Natural killer cell treated with Interleukin-12 subunit alpha and Interleukin-12 subunit beta and Interleukin-15 and Interleukin-18, amount 100 ng/mL, for 72 hours (primary cell): ENCODE data around the gene KCNIP2. TPM values are rescaled to one million over a fixed set of nuclear protein-coding genes. Genes with fewer than 3 reads are reported as not detected.
A peak's percentile ranks its signal among the peaks of the same experiment; 100 is the strongest.

Source experiments
- ATAC-seq, 2 donors: fragments of 150-1000 bp; cut with Tn5 transposase in 1 of 2; sonication (Bioruptor Pico), chemical (Tn5 transposase) in 1 of 2; 2 replicates each; pipeline ENCODE4 v1.10.0; 2021
- DNase-seq: peaks from one replicate; pipeline ENCODE4 v3.0.0; 2022; ENCODE audit warnings: low spot score
- H3K27ac Mint-ChIP-seq, 2 donors: 1 replicate in 1 of 2; 2 replicates in 1 of 2; pipeline ENCODE4 v1.8.0; 2022; ENCODE audit warnings: mixed read lengths in 2 of 2, mild to moderate bottlenecking in 1 of 2, moderate library complexity in 1 of 2
- H3K27me3 Mint-ChIP-seq, 2 donors: 1 replicate in 1 of 2; 2 replicates in 1 of 2; pipeline ENCODE4 v1.8.0; 2022; ENCODE audit warnings: mixed read lengths in 2 of 2
- H3K36me3 Mint-ChIP-seq: one replicate; pipeline ENCODE4 v1.8.0; 2022; ENCODE audit warnings: mixed read lengths
- H3K4me1 Mint-ChIP-seq, 2 donors: 1 replicate in 1 of 2; 2 replicates in 1 of 2; pipeline ENCODE4 v1.8.0; 2022; ENCODE audit warnings: low read depth in 2 of 2, mixed read lengths in 2 of 2, mild to moderate bottlenecking in 1 of 2
- H3K4me3 Mint-ChIP-seq: one replicate; pipeline ENCODE4 v1.8.0; 2022; ENCODE audit warnings: mixed read lengths
- H3K9me3 Mint-ChIP-seq: 2 replicates; pipeline ENCODE4 v1.8.0; 2022; ENCODE audit warnings: mixed read lengths
- total RNA-seq, 2 donors: library from RNA; stranded (reverse); gene quantifications; one replicate each; pipeline ENCODE4 v1.2.3, GENCODE V29; 2022

Gene KCNIP2
- total RNA-seq, 2 donors from 2014 or later: 2.2 to 6.8 TPM

DNA sequence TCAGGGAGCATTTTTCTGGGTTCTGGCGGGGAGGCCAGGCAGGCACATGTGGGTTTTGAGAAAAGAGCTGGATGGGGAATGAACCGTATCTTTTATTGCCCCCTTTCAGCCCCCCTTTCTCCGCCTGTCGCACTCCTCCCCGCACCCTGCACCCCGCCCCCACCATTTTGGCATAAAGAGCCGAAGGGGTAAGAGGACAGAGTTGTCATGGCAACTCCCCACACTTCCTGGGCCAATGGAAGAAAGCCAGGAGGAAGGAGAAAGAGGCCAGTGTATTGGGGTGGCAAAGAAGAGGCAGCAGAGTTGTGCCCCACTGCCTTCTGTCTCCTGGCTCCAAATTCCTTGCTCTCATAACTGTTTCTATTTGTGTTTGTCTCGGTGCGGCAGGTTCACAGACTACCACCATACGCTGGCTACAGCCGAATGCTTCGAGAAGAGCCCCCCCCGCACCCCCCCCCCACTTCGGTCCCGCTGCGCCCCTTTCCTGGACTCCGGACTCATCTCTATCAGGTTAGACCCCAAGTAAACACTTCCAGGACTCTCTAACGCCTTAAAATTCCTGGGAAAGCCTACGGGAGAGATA, 3.4 kb downstream of the KCNIP2 start:
- H3K4me3 Mint-ChIP-seq: peak overlapping the region; percentile 90
- no peaks in the 10 kb centered on the region for H3K36me3 Mint-ChIP-seq
- H3K4me1 Mint-ChIP-seq: peaks cover 32 to 36% of the 10 kb centered on the region in 2 donors
- no peaks in the 10 kb centered on the region for H3K9me3 Mint-ChIP-seq
- peaks cover 6 to 12% of the 10 kb centered on the region in 2 donors for H3K27me3 Mint-ChIP-seq
- DNase-seq (peak; percentile 40), ATAC-seq (no peak)
- peak overlapping the region; percentile 24 to 91 for H3K27ac Mint-ChIP-seq

DNA sequence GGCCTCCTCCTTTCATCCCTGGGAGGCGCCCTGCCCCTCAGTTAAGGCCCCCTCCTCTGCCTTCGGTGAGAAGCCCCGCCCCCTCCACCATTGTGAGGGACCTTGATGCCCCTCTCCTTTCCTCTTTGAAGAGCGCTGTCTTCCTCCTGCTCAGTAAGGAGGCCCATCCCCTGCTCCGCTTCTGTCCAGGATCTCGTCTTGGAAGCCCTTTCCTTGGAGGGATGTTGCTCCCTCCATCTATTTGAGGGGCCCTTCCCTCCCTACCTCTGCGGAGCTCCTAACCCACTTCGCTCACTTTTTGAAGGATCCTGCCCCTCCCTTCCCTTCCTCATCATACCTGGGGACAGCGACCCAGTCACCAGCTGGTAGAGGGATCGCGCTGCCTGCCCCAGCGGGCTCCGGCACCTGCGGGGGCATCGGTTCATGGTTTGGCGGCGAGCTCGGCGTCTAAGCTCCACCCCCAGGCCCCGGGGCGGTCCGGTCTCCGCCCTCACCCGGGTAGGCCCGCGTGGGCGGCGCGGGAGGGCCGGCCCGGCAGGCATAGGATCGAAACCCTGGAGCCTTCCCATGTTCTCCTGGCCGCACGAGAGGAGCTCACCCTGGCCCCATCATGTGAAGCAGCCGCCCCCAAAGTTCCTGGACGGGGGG, 4.1 kb downstream of the KCNIP2 start:
- Mint-ChIP-seq H3K4me1 (peaks cover 37 to 41% of the 10 kb centered on the region in 2 donors), H3K4me3 (peak overlapping the region; percentile 90), H3K9me3 (no peaks in the 10 kb centered on the region), H3K36me3 (no peaks in the 10 kb centered on the region), H3K27me3 (peaks cover 6 to 12% of the 10 kb centered on the region in 2 donors), H3K27ac (no peak overlapping the region)
- DNase-seq (peak; percentile 84), ATAC-seq (peak; percentile 83 to 87)

DNA sequence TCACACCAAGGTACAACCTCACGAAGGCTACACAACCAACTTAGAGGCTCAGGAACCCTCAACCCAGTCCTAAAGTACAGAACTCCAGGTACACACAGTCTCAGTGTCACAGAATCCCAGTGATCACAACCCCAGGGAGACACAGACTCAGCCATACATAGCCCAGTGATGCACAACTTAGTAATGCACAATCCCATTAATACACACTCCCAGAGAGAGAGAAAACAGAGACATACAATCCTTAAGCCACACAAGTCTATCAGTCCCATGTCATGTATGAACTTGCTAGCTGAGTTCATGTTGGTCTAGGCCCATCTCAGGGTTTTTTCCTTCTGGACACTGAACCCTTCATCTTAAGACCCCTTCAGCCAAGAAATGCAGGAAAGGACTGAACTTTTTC, 4.6 kb downstream of the KCNIP2 start:
- H3K36me3 Mint-ChIP-seq: no peaks in the 10 kb centered on the region
- no peaks in the 10 kb centered on the region for H3K9me3 Mint-ChIP-seq
- no peak overlapping the region for H3K27ac Mint-ChIP-seq
- ATAC-seq: no peak
- H3K4me3 Mint-ChIP-seq: peak overlapping the region; percentile 90
- peaks cover under 1 to 7% of the 10 kb centered on the region in 2 donors for H3K27me3 Mint-ChIP-seq
- H3K4me1 Mint-ChIP-seq: peaks cover 32 to 38% of the 10 kb centered on the region in 2 donors
- DNase-seq: no peak

DNA sequence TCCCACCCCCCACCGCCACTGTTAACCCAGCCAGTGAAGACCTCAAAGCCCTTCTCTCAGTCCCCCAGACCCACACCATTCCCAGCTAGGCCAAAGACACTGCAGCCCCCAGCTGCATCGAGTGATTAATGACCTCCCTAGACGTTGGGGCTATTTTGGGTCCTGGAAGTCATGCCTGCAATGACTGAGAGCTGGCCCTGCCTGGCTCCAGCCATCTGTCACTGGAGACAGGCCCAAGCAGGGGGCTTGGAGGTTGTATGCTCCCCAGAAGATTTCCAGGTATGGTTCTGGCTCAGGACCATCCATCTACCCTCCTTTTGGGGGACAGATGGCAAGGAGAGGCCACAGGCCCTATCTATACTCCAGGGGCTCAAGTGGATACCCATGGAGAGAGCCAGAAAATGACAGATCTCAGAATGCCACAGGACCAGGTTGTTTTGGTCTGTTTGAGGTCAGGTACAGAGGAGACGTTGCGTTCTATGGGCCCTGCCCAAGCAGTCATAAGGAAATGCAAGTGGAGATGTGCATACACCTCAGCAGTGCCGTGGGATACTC, 5.1 kb downstream of the KCNIP2 start:
- peaks cover 37 to 43% of the 10 kb centered on the region in 2 donors for H3K4me1 Mint-ChIP-seq
- DNase-seq: no peak
- peaks cover 0 to 7% of the 10 kb centered on the region in 2 donors for H3K27me3 Mint-ChIP-seq
- no peaks in the 10 kb centered on the region for H3K9me3 Mint-ChIP-seq
- no peaks in the 10 kb centered on the region for H3K36me3 Mint-ChIP-seq
- H3K27ac Mint-ChIP-seq: no peak overlapping the region
- H3K4me3 Mint-ChIP-seq: peak overlapping the region; percentile 90
- ATAC-seq: no peak

DNA sequence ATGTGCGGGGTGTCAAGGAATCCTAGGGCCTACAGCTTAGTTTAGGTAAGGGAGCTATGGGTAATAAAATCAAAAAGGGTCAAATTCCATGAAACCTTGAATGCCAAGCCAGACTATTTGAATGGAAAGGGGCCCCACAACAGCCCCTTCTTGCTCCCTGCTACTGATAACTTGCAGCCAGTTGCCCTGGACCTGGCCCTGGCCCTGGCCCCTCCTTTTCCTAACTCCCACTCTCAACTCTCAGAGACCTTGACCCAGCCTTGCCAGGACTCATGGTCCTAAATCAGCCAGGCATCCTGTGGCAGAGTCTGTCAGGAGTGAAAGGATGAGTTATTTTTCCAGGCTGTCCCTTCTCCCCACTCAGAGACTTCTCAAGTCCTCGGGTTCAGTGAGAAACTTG, 5.9 kb downstream of the KCNIP2 start:
- Mint-ChIP-seq H3K9me3 (no peaks in the 10 kb centered on the region), H3K36me3 (no peaks in the 10 kb centered on the region)
- DNase-seq: no peak

DNA sequence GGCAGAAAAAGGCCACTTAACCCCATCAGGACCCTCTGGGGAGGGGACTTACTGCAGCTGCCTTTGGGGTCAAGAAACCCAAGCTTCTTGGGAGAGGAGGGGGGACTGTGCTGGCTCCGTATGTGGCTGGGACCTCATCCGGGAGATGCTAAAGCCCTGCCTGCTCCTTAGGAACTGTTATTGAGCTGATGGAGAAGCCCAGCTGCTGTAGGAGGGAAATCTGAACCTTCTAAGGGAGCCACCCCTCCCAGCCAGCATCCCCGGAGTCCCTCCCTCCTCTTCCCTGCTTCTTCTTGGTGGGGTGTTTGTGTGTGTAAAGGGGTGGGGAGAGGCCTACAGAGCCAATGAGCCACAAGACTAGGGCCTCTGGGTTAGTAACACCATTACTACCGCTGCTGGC, 8.2 kb downstream of the KCNIP2 start:
- Mint-ChIP-seq H3K27me3 (no peaks in the 10 kb centered on the region), H3K4me3 (no peak overlapping the region), H3K27ac (no peak overlapping the region), H3K36me3 (no peaks in the 10 kb centered on the region), H3K4me1 (peaks cover 42 to 43% of the 10 kb centered on the region in 2 donors), H3K9me3 (no peaks in the 10 kb centered on the region)
- DNase-seq (no peak), ATAC-seq (no peak)

More for the DNA sequence above, 5.9 kb downstream of the KCNIP2 start:
- H3K4me3 Mint-ChIP-seq: no peak overlapping the region
- H3K27ac Mint-ChIP-seq: no peak overlapping the region
- peaks cover 0 to 4% of the 10 kb centered on the region in 2 donors for H3K27me3 Mint-ChIP-seq
- peaks cover 36 to 41% of the 10 kb centered on the region in 2 donors for H3K4me1 Mint-ChIP-seq
- no peak for ATAC-seq

DNA sequence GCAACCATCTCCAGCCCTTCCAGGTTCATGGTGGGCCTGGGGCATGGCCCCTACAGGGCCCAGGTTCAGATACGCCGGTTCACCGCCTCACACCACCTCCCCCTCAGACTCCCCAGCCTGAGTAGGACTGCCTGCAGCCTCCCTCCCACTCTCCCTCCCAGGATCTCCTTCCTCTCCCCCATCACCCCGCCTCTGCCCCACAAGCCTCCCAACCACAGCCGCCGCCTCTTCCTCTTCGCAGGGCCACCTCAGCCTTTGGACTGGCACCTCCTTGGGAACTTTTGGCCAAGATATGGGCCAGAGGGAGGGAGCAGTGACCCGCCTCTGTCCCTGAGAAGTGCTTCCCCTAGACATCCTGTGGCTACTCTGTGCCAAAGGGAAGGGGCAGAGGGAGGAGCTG, 9.3 kb downstream of the KCNIP2 start:
- peaks cover 40 to 43% of the 10 kb centered on the region in 2 donors for H3K4me1 Mint-ChIP-seq
- no peaks in the 10 kb centered on the region for H3K27me3 Mint-ChIP-seq
- no peak overlapping the region for H3K4me3 Mint-ChIP-seq
- no peaks in the 10 kb centered on the region for H3K36me3 Mint-ChIP-seq
- ATAC-seq: no peak
- DNase-seq: peak; percentile 47
- H3K27ac Mint-ChIP-seq: peak overlapping the region in 1 of 2 donors; percentile 64
- H3K9me3 Mint-ChIP-seq: no peaks in the 10 kb centered on the region

DNA sequence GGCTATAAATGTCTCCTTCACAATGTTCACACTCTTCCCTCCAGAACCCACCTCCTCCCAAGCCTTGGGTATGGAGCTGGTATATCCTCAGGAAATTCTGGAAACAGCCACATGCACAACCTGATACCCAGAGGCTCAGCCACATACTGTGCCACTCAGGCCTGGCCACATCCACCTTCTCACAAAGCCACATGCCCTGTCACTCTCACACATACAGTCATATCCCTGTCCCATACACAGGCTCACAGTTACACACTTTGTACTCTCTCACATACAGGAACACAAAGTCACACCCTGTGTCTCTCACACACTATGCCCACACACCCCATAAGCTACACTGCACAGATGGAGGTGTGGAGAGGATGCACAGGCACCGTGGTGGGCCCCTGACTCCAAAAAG, 10.1 kb downstream of the KCNIP2 start:
- Mint-ChIP-seq H3K27me3 (no peaks in the 10 kb centered on the region), H3K9me3 (no peaks in the 10 kb centered on the region), H3K27ac (peak overlapping the region in 1 of 2 donors; percentile 25), H3K4me1 (peaks cover 39% of the 10 kb centered on the region in 2 donors), H3K4me3 (peak overlapping the region; percentile 6), H3K36me3 (no peaks in the 10 kb centered on the region)
- DNase-seq (no peak), ATAC-seq (no peak)

DNA sequence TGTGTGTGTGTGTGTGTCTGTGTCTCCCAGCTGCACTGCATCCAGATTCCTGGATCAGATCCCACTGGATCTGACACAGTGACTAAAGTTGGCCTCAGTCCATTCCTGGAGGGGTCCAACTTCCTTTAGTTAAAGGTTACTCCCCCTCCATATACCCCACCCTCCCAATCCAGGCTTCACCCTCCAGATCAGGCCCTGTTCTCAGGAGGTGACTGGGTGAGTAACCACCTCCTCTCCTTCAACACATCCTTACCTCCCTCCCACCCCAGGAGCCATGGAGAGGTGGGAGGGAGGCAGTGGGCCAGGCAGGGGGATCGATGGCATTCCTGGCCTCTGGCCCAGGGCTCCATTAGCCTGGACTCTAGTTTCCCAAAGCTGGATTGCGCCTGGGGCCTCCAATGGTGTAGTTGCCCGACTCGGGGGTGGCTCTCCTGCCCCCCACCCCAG, 11.3 kb downstream of the KCNIP2 start:
- peaks cover 39% of the 10 kb centered on the region in 2 donors for H3K4me1 Mint-ChIP-seq
- H3K4me3 Mint-ChIP-seq: no peak overlapping the region

DNA sequence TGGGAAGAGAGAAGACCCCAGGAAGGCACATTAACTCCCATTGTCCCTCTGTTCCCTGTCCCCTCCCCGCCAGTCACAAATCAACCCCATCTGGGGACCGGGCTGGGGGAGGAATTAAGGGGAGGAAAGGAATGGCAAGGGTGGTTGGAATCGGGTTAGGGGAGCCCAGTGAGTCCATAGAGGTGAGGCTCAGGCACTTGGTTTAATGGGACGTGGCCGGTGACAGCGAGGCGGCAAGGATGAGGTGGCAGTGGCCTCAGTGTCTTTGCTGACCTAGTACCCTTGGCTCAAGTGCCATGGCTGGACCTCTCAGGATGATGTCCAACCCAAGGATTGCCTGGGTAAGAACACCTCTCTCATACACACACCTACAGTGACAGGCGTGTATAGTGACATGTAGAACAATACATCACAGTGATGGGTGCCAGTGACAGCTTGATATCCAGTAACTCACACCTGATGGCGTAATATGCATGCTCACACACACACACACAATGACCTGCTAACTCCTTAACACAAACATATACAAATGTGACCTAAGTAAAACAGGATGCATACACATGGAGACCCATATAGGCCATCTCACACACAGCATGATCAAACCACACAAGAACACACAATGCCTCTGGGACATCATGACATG, 12.3 kb downstream of the KCNIP2 start:
- peaks cover 39 to 42% of the 10 kb centered on the region in 2 donors for H3K4me1 Mint-ChIP-seq
- ATAC-seq: no peak
- H3K36me3 Mint-ChIP-seq: no peaks in the 10 kb centered on the region
- no peaks in the 10 kb centered on the region for H3K27me3 Mint-ChIP-seq
- H3K27ac Mint-ChIP-seq: peak overlapping the region; percentile 89 to 91
- DNase-seq: no peak
- H3K4me3 Mint-ChIP-seq: peak overlapping the region; percentile 83
- H3K9me3 Mint-ChIP-seq: no peaks in the 10 kb centered on the region

More for the DNA sequence above, 11.3 kb downstream of the KCNIP2 start:
- no peaks in the 10 kb centered on the region for H3K9me3 Mint-ChIP-seq
- peak overlapping the region in 1 of 2 donors; percentile 61 for H3K27ac Mint-ChIP-seq
- DNase-seq (no peak), ATAC-seq (no peak)
- no peaks in the 10 kb centered on the region for H3K27me3 Mint-ChIP-seq
- no peaks in the 10 kb centered on the region for H3K36me3 Mint-ChIP-seq

DNA sequence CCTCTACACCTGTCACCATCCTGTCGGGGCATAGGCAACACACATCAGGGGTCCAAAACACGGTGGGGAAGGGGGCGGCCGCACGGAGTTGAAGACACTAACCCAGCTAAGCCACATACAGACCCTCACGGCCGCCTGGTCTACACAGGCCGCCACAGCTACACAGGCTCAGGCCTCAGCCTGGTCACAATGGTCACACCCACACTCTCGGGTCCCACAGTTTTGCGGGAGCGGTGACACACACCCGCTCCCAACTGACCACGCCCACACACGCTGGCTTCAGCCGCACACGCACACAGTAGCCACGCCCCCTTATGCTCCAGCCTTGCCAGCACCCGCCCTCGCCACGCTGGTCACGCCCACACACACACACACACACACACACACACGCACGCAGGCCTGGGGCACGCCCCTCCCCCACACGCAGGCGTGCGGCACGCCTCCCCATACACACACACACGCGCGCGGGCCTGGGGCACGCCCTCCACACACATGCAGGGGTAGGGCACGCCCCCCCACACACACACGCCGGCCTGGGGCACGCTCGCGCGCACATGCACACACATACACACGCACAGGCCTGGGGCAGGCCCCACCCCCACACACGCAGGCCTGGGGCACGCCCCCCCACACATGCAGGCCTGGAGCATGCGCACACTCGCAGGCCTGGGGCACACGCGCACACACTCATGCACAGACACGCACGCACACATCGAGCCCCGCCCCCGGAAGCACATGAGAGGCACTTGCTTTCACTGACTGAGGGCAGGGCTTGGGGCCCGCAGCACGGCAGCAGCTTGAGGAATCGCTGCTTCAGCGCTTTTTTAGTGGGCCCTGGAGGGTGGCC, 13.1 kb downstream of the KCNIP2 start:
- Mint-ChIP-seq H3K27ac (peak overlapping the region; percentile 89 to 91), H3K4me1 (peaks cover 39 to 40% of the 10 kb centered on the region in 2 donors), H3K36me3 (no peaks in the 10 kb centered on the region), H3K27me3 (no peaks in the 10 kb centered on the region), H3K4me3 (peak overlapping the region; percentile 83), H3K9me3 (no peaks in the 10 kb centered on the region)
- ATAC-seq (peak; percentile 86 to 90), DNase-seq (peak; percentile 91)

DNA sequence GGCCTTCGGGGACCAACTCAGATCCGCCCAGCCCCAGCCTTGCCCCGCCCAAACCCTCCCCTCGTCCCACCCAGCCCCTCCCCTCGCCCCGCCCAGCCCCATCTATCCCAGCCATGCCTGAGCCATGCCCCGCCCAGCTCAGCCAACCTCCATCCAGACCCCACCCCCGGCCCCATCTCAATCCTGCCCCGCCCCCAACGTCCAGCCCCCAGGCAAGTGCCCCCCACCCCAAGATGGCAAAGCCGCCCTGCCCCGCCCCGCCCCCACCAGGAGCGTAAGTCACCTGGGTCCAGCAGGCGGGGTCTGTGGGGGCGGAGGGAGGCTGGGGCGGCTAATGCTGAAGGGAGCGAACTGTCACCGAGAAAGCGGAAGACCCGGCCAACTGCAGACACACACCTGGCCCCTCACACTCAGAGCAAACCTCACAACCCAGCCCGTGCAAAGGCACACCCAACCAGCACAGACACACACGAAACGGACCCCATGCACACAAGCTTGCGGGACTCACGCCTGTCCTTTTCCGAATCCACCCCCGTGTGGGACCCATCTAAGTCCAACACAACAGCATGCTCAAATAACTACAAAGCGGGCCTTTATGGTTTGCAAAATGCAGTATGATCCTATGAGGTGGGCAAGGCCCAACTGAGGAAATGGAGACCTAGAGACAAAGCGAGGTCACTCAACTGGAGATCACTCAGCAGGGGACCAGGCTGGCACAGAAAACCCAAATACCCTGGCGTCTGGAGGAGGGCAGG, 13.9 kb downstream of the KCNIP2 start:
- H3K9me3 Mint-ChIP-seq: no peaks in the 10 kb centered on the region
- peak in 1 of 2 donors; percentile 1 for ATAC-seq
- H3K27me3 Mint-ChIP-seq: no peaks in the 10 kb centered on the region
- peak overlapping the region; percentile 89 to 91 for H3K27ac Mint-ChIP-seq
- peaks cover 35 to 37% of the 10 kb centered on the region in 2 donors for H3K4me1 Mint-ChIP-seq
- no peak for DNase-seq
- no peaks in the 10 kb centered on the region for H3K36me3 Mint-ChIP-seq
- peak overlapping the region; percentile 83 for H3K4me3 Mint-ChIP-seq
